Testis (tissue), 3 donors: ENCODE data around the gene UBAC1. TPM values are rescaled to one million over a fixed set of nuclear protein-coding genes. Genes with fewer than 3 reads are reported as not detected.

Experiments used
- DNase-seq: peaks from one replicate; pipeline ENCODE4 v3.0.0-alpha.2; 2019
- H3K27ac ChIP-seq, 2 donors: fragments of 200-600 bp; sonication (generic); one replicate each; pipeline ENCODE4 v1.5.1; 2019
- H3K27me3 ChIP-seq: fragments of 200-600 bp; sonication (generic); one replicate; pipeline ENCODE4 v1.5.1; 2019
- H3K36me3 ChIP-seq: fragments of 200-600 bp; sonication (generic); one replicate; pipeline ENCODE4 v1.5.1; 2017; ENCODE audit warnings: low read depth; ENCODE audit errors: missing control alignments
- H3K4me1 ChIP-seq: fragments of 200-600 bp; sonication (generic); one replicate; pipeline ENCODE4 v1.5.1; 2019
- H3K4me3 ChIP-seq, 2 donors: fragments of 200-600 bp; sonication (generic); one replicate each; pipeline ENCODE4 v1.5.1; 2017 to 2019
- H3K9me3 ChIP-seq: fragments of 200-600 bp; sonication (generic); one replicate; pipeline ENCODE4 v1.5.1; 2017
- POLR2A ChIP-seq: fragments of 450-650 bp; IDR thresholded peaks from one replicate; pipeline ENCODE4 v1.6.1; 2017; ENCODE audit warnings: antibody characterized with exemption, mild to moderate bottlenecking, moderate library complexity
- WGBS, 2 donors: methylation state at CpG; one replicate each; pipeline ENCODE4 v1.1.5; 2018; 5-methylcytosine and 5-hydroxymethylcytosine counted together
- intact Hi-C: fragments of 100-400 bp; cut with DNase I; formaldehyde crosslinking; loops from one replicate; pipeline ENCODE4 v1.15.1; 2023; ENCODE audit warnings: low total_unique reads
- polyA plus RNA-seq: library from polyadenylated mRNA; stranded (reverse); fragments of 350-450 nt; fragmentation: Illumina TruSeq; extraction: RNeasy Lipid Tissue Mini Kit (QIAGEN cat#74804); gene quantifications from one replicate; pipeline ENCODE4 v1.2.3, GENCODE V29; 2014; ENCODE audit warnings: low read depth, low replicate concordance; ENCODE audit not compliant: insufficient read depth
- total RNA-seq, 2 donors: library from RNA; depleted of rRNA; stranded (reverse); fragments of >200 nt; gene quantifications; one replicate each; pipeline ENCODE4 v1.2.3, GENCODE V29; 2016
- TF ChIP-seq, protein P1 (sequence below), 3 experiments: fragments of 450-650 bp in 2 of 3; fragments of 200-600 bp in 1 of 3; sonication (generic) in 1 of 3; IDR thresholded peaks; one replicate each; pipeline ENCODE4 v1.5.1; 2016 to 2019; ENCODE audit warnings: antibody characterized with exemption in 3 of 3, mild to moderate bottlenecking in 2 of 3, moderate library complexity in 1 of 3

The UBAC1 gene
- total and polyA plus RNA-seq, 3 donors from 2014 or later, result 82.2 to 99.5 (median 92.5) TPM

DNA sequence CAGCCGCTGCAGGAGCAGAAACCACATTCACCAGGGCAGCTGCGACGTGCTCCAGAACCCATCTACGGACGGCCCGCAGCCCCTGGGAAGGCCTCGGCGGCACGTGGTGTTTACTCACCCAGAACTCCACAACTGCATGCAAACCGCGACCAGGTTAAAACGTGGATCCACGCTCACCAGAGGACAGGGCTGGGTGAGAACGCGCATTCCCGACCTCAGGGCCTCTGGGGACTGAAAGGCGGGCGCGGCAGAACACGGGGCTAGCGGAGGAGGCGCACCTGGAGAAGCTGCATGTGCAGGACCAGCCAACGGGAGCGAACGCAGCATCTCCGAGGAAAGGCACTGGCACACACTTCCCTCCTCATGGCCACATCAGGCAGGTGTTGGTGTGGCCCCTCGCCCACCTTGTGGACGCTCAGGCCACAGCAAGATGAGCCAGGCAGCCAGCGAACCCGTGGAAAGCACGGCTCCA lies 29.8 kb downstream of the UBAC1 start:
- no peaks in the 10 kb centered on the region for H3K4me1 ChIP-seq
- 93% methylated on average over 17 to 31 of the region's 31 CpGs for WGBS, 2 donors
- no peaks in the 10 kb centered on the region for H3K27me3 ChIP-seq
- TF ChIP-seq POLR2A, result no peak
- TF ChIP-seq, protein P1, sequence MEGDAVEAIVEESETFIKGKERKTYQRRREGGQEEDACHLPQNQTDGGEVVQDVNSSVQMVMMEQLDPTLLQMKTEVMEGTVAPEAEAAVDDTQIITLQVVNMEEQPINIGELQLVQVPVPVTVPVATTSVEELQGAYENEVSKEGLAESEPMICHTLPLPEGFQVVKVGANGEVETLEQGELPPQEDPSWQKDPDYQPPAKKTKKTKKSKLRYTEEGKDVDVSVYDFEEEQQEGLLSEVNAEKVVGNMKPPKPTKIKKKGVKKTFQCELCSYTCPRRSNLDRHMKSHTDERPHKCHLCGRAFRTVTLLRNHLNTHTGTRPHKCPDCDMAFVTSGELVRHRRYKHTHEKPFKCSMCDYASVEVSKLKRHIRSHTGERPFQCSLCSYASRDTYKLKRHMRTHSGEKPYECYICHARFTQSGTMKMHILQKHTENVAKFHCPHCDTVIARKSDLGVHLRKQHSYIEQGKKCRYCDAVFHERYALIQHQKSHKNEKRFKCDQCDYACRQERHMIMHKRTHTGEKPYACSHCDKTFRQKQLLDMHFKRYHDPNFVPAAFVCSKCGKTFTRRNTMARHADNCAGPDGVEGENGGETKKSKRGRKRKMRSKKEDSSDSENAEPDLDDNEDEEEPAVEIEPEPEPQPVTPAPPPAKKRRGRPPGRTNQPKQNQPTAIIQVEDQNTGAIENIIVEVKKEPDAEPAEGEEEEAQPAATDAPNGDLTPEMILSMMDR (IDR thresholded peaks at IDR 0.05), result no peak
- no peak for DNase-seq
- no peak overlapping the region for H3K27ac ChIP-seq
- intact Hi-C loops, result no loop called here
- no peaks in the 10 kb centered on the region for H3K9me3 ChIP-seq
- no peak overlapping the region for H3K4me3 ChIP-seq
- no peaks in the 10 kb centered on the region for H3K36me3 ChIP-seq

DNA sequence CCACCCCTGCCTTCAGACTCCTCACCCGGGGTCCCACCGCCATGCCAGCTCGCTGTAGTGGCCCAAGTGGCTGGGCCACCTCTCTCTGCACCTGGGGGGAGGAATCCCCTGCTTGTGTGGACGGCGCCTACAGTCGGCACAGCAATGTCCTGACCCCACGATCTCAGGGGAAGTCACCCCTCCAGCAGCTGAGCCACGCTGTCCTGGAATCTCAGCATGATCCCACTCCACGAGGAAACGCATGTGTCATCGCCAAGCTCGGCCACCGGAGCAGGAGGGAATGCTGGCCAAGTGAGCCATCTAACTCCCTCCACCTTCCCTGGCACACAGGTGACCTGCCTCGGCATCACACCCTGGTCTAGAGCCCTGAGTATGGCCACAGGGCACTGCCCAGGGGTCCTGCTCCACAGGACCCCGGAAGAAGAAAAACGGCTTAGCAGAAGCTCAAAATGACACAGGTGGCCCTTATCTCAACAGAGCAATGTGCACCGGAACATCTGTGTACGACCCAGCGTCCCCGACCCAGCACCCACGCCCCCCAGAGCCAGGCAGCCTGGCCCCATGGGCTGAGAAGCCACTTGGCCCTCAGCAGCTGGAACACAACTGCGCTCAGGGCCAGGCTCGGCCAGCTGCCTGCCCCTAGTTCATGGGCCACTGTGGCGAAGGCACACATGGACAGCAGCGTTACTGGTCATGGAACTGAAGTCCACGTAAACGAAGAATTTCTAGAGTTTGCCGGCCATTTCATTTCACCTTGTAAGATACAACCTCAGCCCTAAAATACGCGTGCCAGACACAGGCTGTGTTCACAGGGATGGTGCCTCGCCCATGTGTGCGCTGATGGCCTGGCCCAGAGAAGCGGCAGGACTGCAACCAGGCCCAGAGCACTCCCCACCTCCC lies 30.5 kb downstream of the UBAC1 start:
- TF ChIP-seq POLR2A, result no peak
- TF ChIP-seq, protein P1 (IDR thresholded peaks at IDR 0.05), result no peak
- WGBS, 2 donors, result 92 to 94% methylated on average over 23 to 33 of the region's 33 CpGs
- no peak for DNase-seq
- Histone ChIP-seq H3K36me3 (no peaks in the 10 kb centered on the region), H3K4me3 (no peak overlapping the region), H3K9me3 (no peaks in the 10 kb centered on the region), H3K27me3 (no peaks in the 10 kb centered on the region), H3K27ac (no peak overlapping the region), H3K4me1 (no peaks in the 10 kb centered on the region)
- intact Hi-C loops, result no loop called here

DNA sequence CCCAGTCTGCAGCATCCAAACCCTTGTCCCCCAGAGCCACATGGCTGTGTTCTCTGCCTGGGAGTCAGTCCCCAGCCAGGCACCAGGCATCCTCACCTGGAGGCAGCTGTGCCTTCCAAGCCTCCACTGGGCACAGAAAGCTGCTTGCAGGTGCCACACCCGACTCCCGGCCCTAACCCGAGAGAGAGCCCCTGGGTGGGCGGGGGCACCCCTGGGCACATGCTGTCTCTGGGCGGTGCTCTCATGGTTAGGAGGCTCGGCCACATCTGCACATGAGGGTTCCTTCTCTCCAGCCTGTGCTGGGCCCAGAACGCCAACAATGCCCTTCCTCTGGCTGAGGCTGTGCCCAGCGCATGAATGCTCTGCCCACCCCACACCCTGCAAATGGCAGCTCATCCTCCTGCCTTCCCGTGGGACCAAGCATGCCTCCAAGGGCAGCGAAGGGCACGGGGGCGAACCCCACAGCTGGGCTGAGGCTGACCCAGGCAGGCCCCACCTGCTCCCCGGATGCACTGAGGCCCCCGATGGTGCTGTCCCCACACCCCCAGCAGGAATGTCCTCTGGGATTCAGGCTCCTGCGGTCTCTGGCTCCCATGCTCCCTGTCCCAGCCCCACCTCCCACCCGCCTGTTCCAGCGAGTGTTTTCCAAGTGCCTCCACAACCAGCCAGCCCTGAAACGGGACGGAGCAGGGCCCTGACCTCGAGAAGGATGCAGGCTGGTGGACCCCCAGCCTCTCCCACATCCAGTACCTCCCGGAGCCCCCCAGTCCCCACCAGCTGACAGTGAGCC lies 31.3 kb downstream of the UBAC1 start:
- intact Hi-C loops, result no loop called here
- WGBS, 2 donors, result 89 to 95% methylated on average over 6 to 19 of the region's 21 CpGs
- Histone ChIP-seq H3K27me3 (no peaks in the 10 kb centered on the region), H3K4me1 (no peaks in the 10 kb centered on the region), H3K36me3 (no peaks in the 10 kb centered on the region), H3K9me3 (no peaks in the 10 kb centered on the region), H3K4me3 (no peak overlapping the region), H3K27ac (no peak overlapping the region)
- TF ChIP-seq, protein P1 (IDR thresholded peaks at IDR 0.05), result no peak
- TF ChIP-seq POLR2A, result no peak
- DNase-seq, result no peak

DNA sequence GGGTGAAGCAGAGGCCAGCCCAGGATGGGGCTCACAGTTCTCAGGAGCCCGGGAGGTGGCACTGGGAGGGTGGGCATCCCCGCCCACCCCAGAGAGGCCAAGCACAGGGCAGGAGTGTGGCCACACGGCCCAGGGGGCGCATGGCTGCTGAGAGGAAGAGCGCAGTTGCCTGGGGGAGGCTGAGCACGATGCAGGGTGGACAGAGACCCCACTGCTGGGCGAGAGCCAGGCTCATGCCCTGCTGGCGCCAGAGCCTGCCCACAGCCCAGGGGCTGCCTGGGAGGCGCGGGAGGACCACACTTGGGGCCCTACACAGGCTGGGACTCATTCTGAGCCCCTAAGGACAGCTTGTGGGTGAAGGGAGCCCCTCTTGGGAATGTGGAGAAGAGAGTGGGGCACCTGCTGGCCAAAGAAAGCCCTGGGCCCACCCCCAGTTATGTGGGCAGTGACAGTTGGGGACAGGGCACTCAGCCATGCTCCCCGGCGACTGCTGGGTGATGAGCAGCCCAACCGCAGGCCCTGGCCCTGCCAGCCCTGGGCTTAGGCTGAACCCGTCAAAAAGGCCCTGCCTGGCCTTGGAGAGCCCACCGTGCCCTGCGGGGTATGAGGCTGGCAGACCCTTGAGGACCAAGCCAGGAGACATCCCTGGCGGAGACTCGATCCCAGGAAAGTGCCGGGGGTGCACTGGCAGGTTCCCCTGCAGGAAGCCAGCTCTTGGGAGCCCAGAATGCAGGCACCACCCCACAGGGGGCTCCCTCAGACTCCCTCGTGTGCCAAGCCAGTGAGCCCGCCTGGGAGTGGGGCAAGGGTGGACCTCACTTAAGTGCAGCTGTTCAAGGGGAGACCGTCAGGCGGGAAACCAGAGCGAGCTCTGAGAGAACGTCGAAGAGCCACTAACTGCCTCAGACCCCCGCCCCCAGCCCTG lies 32.2 kb downstream of the UBAC1 start:
- intact Hi-C loops, result no loop called here
- WGBS, 2 donors, result 80 to 92% methylated on average over 2 to 27 of the region's 27 CpGs
- DNase-seq, result no peak
- Histone ChIP-seq H3K27ac (no peak overlapping the region), H3K27me3 (no peaks in the 10 kb centered on the region), H3K4me1 (no peaks in the 10 kb centered on the region), H3K36me3 (no peaks in the 10 kb centered on the region), H3K9me3 (no peaks in the 10 kb centered on the region), H3K4me3 (no peak overlapping the region)
- TF ChIP-seq POLR2A, result no peak
- TF ChIP-seq, protein P1 (IDR thresholded peaks at IDR 0.05), result no peak
